ENCODE results near the gene ABCG8.

ABCG8 gene

DNA sequence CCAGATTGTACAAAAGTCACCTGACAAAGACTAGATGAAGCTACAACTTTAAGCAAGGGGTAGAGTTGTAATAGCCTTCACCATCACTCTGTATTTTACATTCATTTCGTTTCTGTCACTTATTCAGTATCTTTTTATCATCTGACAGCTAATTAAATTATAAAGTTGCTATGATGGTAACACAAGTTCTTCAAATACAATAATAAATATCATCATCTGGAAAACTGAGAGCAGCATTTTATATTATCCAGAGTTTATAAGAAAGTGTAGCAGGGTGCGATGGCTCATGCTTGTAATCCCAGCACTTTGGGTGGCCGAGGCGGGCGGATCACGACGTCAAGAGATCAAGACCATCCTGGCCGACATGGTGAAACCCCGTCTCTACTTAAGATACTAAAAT is 43.8 kb upstream of the ABCG8 start:
- H3K27me3 ChIP-seq (ENCODE audit: control insufficient read depth, insufficient read depth, low read length): no peaks in the 10 kb centered on the region
- H3K27ac ChIP-seq: no peak overlapping the region
- no peak for TF ChIP-seq CTCF (IDR thresholded peaks at IDR 0.05)
- H3K4me2 ChIP-seq (ENCODE audit: low read length): no peak overlapping the region
- H2AFZ ChIP-seq: no peak overlapping the region
- H3K4me1 ChIP-seq: no peaks in the 10 kb centered on the region
- no peaks in the 10 kb centered on the region for H3K36me3 ChIP-seq (ENCODE audit: control insufficient read depth, insufficient read depth, low read length)
- no peaks in the 10 kb centered on the region for H3K79me2 ChIP-seq
- H3K4me3 ChIP-seq (ENCODE audit: low read depth, low read length): no peak overlapping the region
- no peaks in the 10 kb centered on the region for H3K9me3 ChIP-seq (ENCODE audit: control insufficient read depth, low read length)
- no peak overlapping the region for H3K9ac ChIP-seq

DNA sequence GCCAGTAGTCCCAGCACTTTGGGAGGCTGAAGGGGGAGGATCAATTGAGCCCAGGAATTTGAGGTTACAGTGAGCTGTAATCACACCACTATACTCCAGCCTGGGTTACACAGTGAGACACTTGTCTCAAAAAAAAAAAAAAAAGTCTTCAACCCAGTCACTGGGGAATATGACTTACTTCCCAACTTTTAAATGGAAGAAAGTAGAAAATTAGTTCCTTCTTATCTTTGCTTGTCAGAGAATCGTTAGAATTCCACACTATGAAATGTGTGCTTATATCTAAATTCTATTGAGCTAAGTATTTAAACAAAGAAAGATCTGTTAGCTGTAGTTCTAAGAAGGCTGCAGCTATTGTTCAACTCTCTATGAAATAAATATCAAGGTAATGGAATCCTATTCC is 42.6 kb upstream of the ABCG8 start:
- no peak for TF ChIP-seq CTCF (IDR thresholded peaks at IDR 0.05)
- Histone ChIP-seq H3K27ac (no peak overlapping the region), H3K9ac (no peak overlapping the region), H3K4me1 (no peaks in the 10 kb centered on the region), H3K36me3 (ENCODE audit: control insufficient read depth, insufficient read depth, low read length) (no peaks in the 10 kb centered on the region), H3K4me3 (ENCODE audit: low read depth, low read length) (no peak overlapping the region), H2AFZ (no peak overlapping the region), H3K27me3 (ENCODE audit: control insufficient read depth, insufficient read depth, low read length) (no peaks in the 10 kb centered on the region), H3K79me2 (no peaks in the 10 kb centered on the region), H3K9me3 (ENCODE audit: control insufficient read depth, low read length) (no peaks in the 10 kb centered on the region), H3K4me2 (ENCODE audit: low read length) (no peak overlapping the region)

DNA sequence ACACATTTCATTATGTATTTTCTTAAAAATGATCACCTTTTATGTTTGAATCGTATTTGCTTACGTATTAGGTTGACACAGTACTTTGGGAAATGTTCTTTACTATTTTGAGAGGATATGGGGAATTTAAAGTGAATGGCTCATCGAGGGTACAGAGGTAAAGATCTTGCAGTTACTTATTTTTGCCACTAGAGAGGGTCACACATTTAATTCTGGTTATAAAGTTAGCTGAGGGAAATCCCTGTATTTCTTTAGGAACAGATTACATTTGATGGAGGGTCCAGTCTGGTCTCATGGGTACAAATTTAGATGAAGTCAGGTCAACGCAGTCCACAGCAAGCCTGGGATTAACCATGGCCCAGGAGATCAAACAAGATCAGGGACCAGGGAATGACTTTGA is 40.5 kb upstream of the ABCG8 start:
- no peak overlapping the region for H3K4me2 ChIP-seq (ENCODE audit: low read length)
- no peaks in the 10 kb centered on the region for H3K27me3 ChIP-seq (ENCODE audit: control insufficient read depth, insufficient read depth, low read length)
- H3K36me3 ChIP-seq (ENCODE audit: control insufficient read depth, insufficient read depth, low read length): no peaks in the 10 kb centered on the region
- no peak overlapping the region for H2AFZ ChIP-seq
- H3K4me3 ChIP-seq (ENCODE audit: low read depth, low read length): no peak overlapping the region
- no peaks in the 10 kb centered on the region for H3K4me1 ChIP-seq
- no peak for TF ChIP-seq CTCF (IDR thresholded peaks at IDR 0.05)
- no peak overlapping the region for H3K9ac ChIP-seq
- no peak overlapping the region for H3K27ac ChIP-seq
- H3K79me2 ChIP-seq: no peaks in the 10 kb centered on the region
- H3K9me3 ChIP-seq (ENCODE audit: control insufficient read depth, low read length): no peaks in the 10 kb centered on the region

GRCh38 chr2:43800894-43801293 is 37.9 kb upstream of the ABCG8 start:
- no peak overlapping the region for H3K27ac ChIP-seq
- H3K4me1 ChIP-seq: no peaks in the 10 kb centered on the region
- H2AFZ ChIP-seq: no peak overlapping the region
- H3K27me3 ChIP-seq (ENCODE audit: control insufficient read depth, insufficient read depth, low read length): no peaks in the 10 kb centered on the region
- H3K9me3 ChIP-seq (ENCODE audit: control insufficient read depth, low read length): no peaks in the 10 kb centered on the region
- no peak overlapping the region for H3K4me3 ChIP-seq (ENCODE audit: low read depth, low read length)
- H3K4me2 ChIP-seq (ENCODE audit: low read length): no peak overlapping the region
- TF ChIP-seq CTCF (IDR thresholded peaks at IDR 0.05): no peak
- H3K9ac ChIP-seq: no peak overlapping the region
- H3K79me2 ChIP-seq: no peaks in the 10 kb centered on the region
- H3K36me3 ChIP-seq (ENCODE audit: control insufficient read depth, insufficient read depth, low read length): no peaks in the 10 kb centered on the region

DNA sequence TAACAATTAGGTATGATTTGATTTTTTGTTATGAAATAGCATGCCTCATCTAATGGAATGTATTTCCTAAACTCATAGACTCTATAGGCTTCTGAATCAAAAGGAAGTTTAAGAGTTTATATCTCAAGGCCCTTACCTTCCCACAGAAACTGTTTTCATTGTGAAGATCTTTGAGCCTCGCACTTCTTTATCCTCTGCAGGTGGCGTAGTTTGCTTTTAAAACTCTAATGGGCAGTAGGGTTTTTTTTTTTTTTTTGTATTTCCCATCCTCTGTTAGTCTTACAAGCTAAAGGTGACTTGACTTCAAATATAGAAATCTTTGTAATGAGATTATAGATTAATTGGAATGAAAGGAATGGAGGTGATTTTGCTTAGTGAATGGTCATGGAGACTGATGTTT is 36.6 kb upstream of the ABCG8 start:
- Histone ChIP-seq H3K4me1 (no peaks in the 10 kb centered on the region), H3K4me3 (ENCODE audit: low read depth, low read length) (no peak overlapping the region), H3K27me3 (ENCODE audit: control insufficient read depth, insufficient read depth, low read length) (no peaks in the 10 kb centered on the region), H3K9me3 (ENCODE audit: control insufficient read depth, low read length) (no peaks in the 10 kb centered on the region), H3K9ac (no peak overlapping the region), H2AFZ (no peak overlapping the region), H3K4me2 (ENCODE audit: low read length) (no peak overlapping the region), H3K36me3 (ENCODE audit: control insufficient read depth, insufficient read depth, low read length) (no peaks in the 10 kb centered on the region), H3K27ac (no peak overlapping the region), H3K79me2 (no peaks in the 10 kb centered on the region)
- no peak for TF ChIP-seq CTCF (IDR thresholded peaks at IDR 0.05)

Measured in parathyroid adenoma (tissue), 2 donors.